NCI-H2227 (cell line): ENCODE results near the gene ARL6IP4.
"Not testable (repeated sequence)": the region's sequence is repeated elsewhere in the genome, so short reads cannot be mapped to it uniquely, and the experiment has no call there.

Experiments used
- DNase-seq: peaks from one replicate; lab custom pipeline; 2025; ENCODE audit not compliant: unreplicated experiment; lab: John Stamatoyannopoulos, UW

The ARL6IP4 gene

GRCh38 chr12:123005081-123005626 is 24.7 kb downstream of the ARL6IP4 start:
- DNase-seq, result no peak

GRCh38 chr12:123006977-123007376 is 26.5 kb downstream of the ARL6IP4 start:
- DNase-seq, result no peak

GRCh38 chr12:123010110-123010509 is 29.6 kb downstream of the ARL6IP4 start:
- DNase-seq, result no peak

- DNase-seq, result no peak
Observed at GRCh38 chr12:123010681-123011080, 30.2 kb downstream of the ARL6IP4 start.

- no peak for DNase-seq
Observed at GRCh38 chr12:123011701-123012100, 31.2 kb downstream of the ARL6IP4 start.

- no peak for DNase-seq
Observed at GRCh38 chr12:123013185-123014095, 33.0 kb downstream of the ARL6IP4 start.

- not testable (repeated sequence) for DNase-seq
Observed at GRCh38 chr12:123014473-123014872, 34.0 kb downstream of the ARL6IP4 start.

GRCh38 chr12:123017753-123018152 is 37.3 kb downstream of the ARL6IP4 start:
- no peak for DNase-seq

GRCh38 chr12:123019841-123020138 is 39.3 kb downstream of the ARL6IP4 start:
- DNase-seq, result no peak

- no peak for DNase-seq
Observed at GRCh38 chr12:123021688-123022604, 41.5 kb downstream of the ARL6IP4 start.

GRCh38 chr12:123022846-123023245 is 42.4 kb downstream of the ARL6IP4 start:
- no peak for DNase-seq

- DNase-seq, result peak; percentile 11
Observed at GRCh38 chr12:123024819-123025391, 44.4 kb downstream of the ARL6IP4 start.

- no peak for DNase-seq
Observed at GRCh38 chr12:123026094-123026853, 45.8 kb downstream of the ARL6IP4 start.

- peak; percentile 20 for DNase-seq
Observed at GRCh38 chr12:123027726-123028445, 47.4 kb downstream of the ARL6IP4 start.

GRCh38 chr12:123028475-123028874 is 48.0 kb downstream of the ARL6IP4 start:
- DNase-seq, result no peak

- no peak for DNase-seq
Observed at GRCh38 chr12:123029550-123029949, 49.1 kb downstream of the ARL6IP4 start.

- no peak for DNase-seq
Observed at GRCh38 chr12:123030686-123031085, 50.2 kb downstream of the ARL6IP4 start.

GRCh38 chr12:123031171-123031845 is 50.8 kb downstream of the ARL6IP4 start:
- DNase-seq, result no peak
